CD4-positive, alpha-beta memory T cell (primary cell): Measurements from ENCODE around the gene RARRES2. TPM values are rescaled to one million over a fixed set of nuclear protein-coding genes. Genes with fewer than 3 reads are reported as not detected.
"Not testable (repeated sequence)": the region's sequence is repeated elsewhere in the genome, so short reads cannot be mapped to it uniquely, and the experiment has no call there.

ENCODE experiments used
- CTCF ChIA-PET: fragments of 350-600 bp; sonication (Branson Sonifier 250); formaldehyde crosslinking; loops from one replicate; lab custom pipeline; 2021; ENCODE audit warnings: inconsistent platforms; ENCODE audit not compliant: partially characterized antibody; lab: Charles Lee
- POLR2A ChIA-PET: fragments of 350-600 bp; sonication (Branson Sonifier 250); formaldehyde crosslinking; loops from one replicate; lab custom pipeline; 2021; ENCODE audit not compliant: partially characterized antibody; lab: Charles Lee
- DNase-seq, 5 donors: peaks; one replicate each; pipeline versions ENCODE4 v3.0.0 to v3.0.0-alpha.2; 2020 to 2022; ENCODE audit warnings: mixed read lengths in 1 of 5
- H3K27ac ChIP-seq: one replicate; pipeline ENCODE4 v1.7.0; 2013; ENCODE audit warnings: low read depth, low read length
- H3K27me3 ChIP-seq: 2 replicates; pipeline ENCODE4 v1.7.0; 2013; ENCODE audit warnings: mild to moderate bottlenecking, low read length, moderate library complexity; ENCODE audit not compliant: insufficient read depth
- H3K36me3 ChIP-seq: 2 replicates; pipeline ENCODE4 v1.7.0; 2013; ENCODE audit warnings: mild to moderate bottlenecking, low read length, moderate library complexity; ENCODE audit not compliant: insufficient read depth
- H3K4me1 ChIP-seq: 2 replicates; pipeline ENCODE4 v1.7.0; 2013; ENCODE audit warnings: mild to moderate bottlenecking, low read length, moderate library complexity; ENCODE audit not compliant: insufficient read depth
- H3K4me3 ChIP-seq, 2 donors: one replicate each; pipeline ENCODE4 v1.7.0; 2013; ENCODE audit warnings: low read length in 2 of 2, mild to moderate bottlenecking in 1 of 2
- H3K9me3 ChIP-seq, 2 donors: one replicate each; pipeline ENCODE4 v1.7.0; 2013; ENCODE audit warnings: low read length in 2 of 2, control low read depth in 1 of 2; ENCODE audit not compliant: control insufficient read depth in 1 of 2
- H3K27ac Mint-ChIP-seq, 7 donors: one replicate each; pipeline ENCODE4 v1.8.0; 2020 to 2021; ENCODE audit warnings: mixed read lengths in 7 of 7, mild to moderate bottlenecking in 6 of 7, inconsistent platforms in 3 of 7, moderate library complexity in 3 of 7
- H3K27me3 Mint-ChIP-seq, 2 donors: one replicate each; pipeline ENCODE4 v1.8.0; 2020 to 2021; ENCODE audit warnings: mixed read lengths in 2 of 2
- H3K36me3 Mint-ChIP-seq, 2 donors: one replicate each; pipeline ENCODE4 v1.8.0; 2020 to 2021; ENCODE audit warnings: mixed read lengths in 2 of 2, inconsistent platforms in 1 of 2, mild to moderate bottlenecking in 1 of 2
- H3K4me1 Mint-ChIP-seq, 4 donors: one replicate each; pipeline ENCODE4 v1.8.0; 2020 to 2021; ENCODE audit warnings: mixed read lengths in 4 of 4, mild to moderate bottlenecking in 1 of 4
- H3K4me3 Mint-ChIP-seq, 8 donors: one replicate each; pipeline ENCODE4 v1.8.0; 2020 to 2021; ENCODE audit warnings: mixed read lengths in 8 of 8, mild to moderate bottlenecking in 7 of 8, moderate library complexity in 6 of 8, inconsistent platforms in 3 of 8
- H3K9me3 Mint-ChIP-seq, 8 donors: one replicate each; pipeline ENCODE4 v1.8.0; 2020 to 2021; ENCODE audit warnings: mixed read lengths in 8 of 8, mild to moderate bottlenecking in 5 of 8, inconsistent platforms in 3 of 8, moderate library complexity in 1 of 8
- intact Hi-C: fragments of 100-400 bp; cut with micrococcal nuclease; formaldehyde crosslinking; loops from one replicate; pipeline ENCODE4 v1.15.1; 2023
- polyA plus RNA-seq, 2 donors: library from polyadenylated mRNA; unstranded; fragments of 300-500 nt; fragmentation: Illumina TruSeq; gene quantifications; one replicate each; pipeline ENCODE4 v1.2.3, GENCODE V29; 2021
- total RNA-seq, 2 experiments: library from RNA; stranded (reverse); gene quantifications; one replicate each; pipeline ENCODE4 v1.2.3, GENCODE V29; 2021

RARRES2 gene
- total and polyA plus RNA-seq, 4 experiments from 2014 or later, result not detected

GRCh38 chr7:150296802-150297201 is 44.6 kb downstream of the RARRES2 start:
- H3K4me1 ChIP-seq, H3K9me3 ChIP-seq, H3K36me3 ChIP-seq, H3K27me3 Mint-ChIP-seq, H3K9me3 Mint-ChIP-seq, H3K4me3 Mint-ChIP-seq, H3K4me3 ChIP-seq, CTCF ChIA-PET, intact Hi-C loops, POLR2A ChIA-PET, H3K27ac Mint-ChIP-seq, H3K27ac ChIP-seq, DNase-seq, H3K4me1 Mint-ChIP-seq, H3K36me3 Mint-ChIP-seq, H3K27me3 ChIP-seq: not testable (repeated sequence)

- H3K27ac Mint-ChIP-seq, H3K4me3 ChIP-seq, H3K4me3 Mint-ChIP-seq: not testable (repeated sequence)
Observed at GRCh38 chr7:150295614-150296013, 45.8 kb downstream of the RARRES2 start.

GRCh38 chr7:150295027-150295426 is 46.4 kb downstream of the RARRES2 start:
- H3K9me3 Mint-ChIP-seq, H3K36me3 ChIP-seq, H3K9me3 ChIP-seq, H3K27me3 Mint-ChIP-seq, DNase-seq, H3K27me3 ChIP-seq, CTCF ChIA-PET, POLR2A ChIA-PET, intact Hi-C loops, H3K27ac ChIP-seq, H3K4me3 Mint-ChIP-seq, H3K4me1 Mint-ChIP-seq, H3K36me3 Mint-ChIP-seq, H3K4me1 ChIP-seq, H3K27ac Mint-ChIP-seq, H3K4me3 ChIP-seq: not testable (repeated sequence)

More at GRCh38 chr7:150295614-150296013, 45.8 kb downstream of the RARRES2 start:
- H3K27ac ChIP-seq, CTCF ChIA-PET, DNase-seq, H3K4me1 ChIP-seq, POLR2A ChIA-PET, H3K9me3 ChIP-seq, H3K27me3 Mint-ChIP-seq, H3K27me3 ChIP-seq, H3K36me3 Mint-ChIP-seq, H3K9me3 Mint-ChIP-seq, H3K36me3 ChIP-seq, intact Hi-C loops, H3K4me1 Mint-ChIP-seq: not testable (repeated sequence)

GRCh38 chr7:150290317-150290716 is 51.1 kb downstream of the RARRES2 start:
- CTCF ChIA-PET, H3K4me3 ChIP-seq, H3K36me3 Mint-ChIP-seq, H3K27me3 ChIP-seq, H3K36me3 ChIP-seq, H3K9me3 Mint-ChIP-seq, H3K27ac ChIP-seq, H3K9me3 ChIP-seq, intact Hi-C loops, DNase-seq, H3K4me1 ChIP-seq, H3K27me3 Mint-ChIP-seq, H3K27ac Mint-ChIP-seq, H3K4me3 Mint-ChIP-seq, H3K4me1 Mint-ChIP-seq, POLR2A ChIA-PET: not testable (repeated sequence)

- H3K4me3 ChIP-seq, H3K27ac ChIP-seq, H3K4me1 ChIP-seq, POLR2A ChIA-PET, H3K27ac Mint-ChIP-seq, H3K36me3 Mint-ChIP-seq, DNase-seq, H3K27me3 ChIP-seq, H3K4me1 Mint-ChIP-seq, H3K9me3 Mint-ChIP-seq, H3K36me3 ChIP-seq, H3K9me3 ChIP-seq, H3K4me3 Mint-ChIP-seq, H3K27me3 Mint-ChIP-seq: not testable (repeated sequence)
- intact Hi-C loops, result loop anchor here (5.0 kb wide), 1 partner anchor 698 kb away; no protein-coding TSS in a partner anchor
- CTCF ChIA-PET, result interaction anchor here (1.0 kb wide), 1 partner anchor 133 kb away, joined by 3 read pairs; no protein-coding TSS in a partner anchor
Observed at GRCh38 chr7:150288816-150289215, 52.6 kb downstream of the RARRES2 start.

Other genes starting within 250 kb of the RARRES2 start
- gene LRRC61, start 18.3 kb downstream of the RARRES2 start, total RNA-seq, result 10 to 100 TPM; 11.0 to 12.8 TPM
- gene LRRC61, start 18.3 kb downstream of the RARRES2 start, polyA plus RNA-seq, result 10 to 100 TPM; 14.8 to 16.0 TPM
- 10 to 100 TPM; 13.0 to 17.8 TPM for gene ACTR3C, start 18.1 kb downstream of the RARRES2 start, total RNA-seq
- 1 to 10 TPM; 3.6 to 8.6 TPM for gene ACTR3C, start 18.1 kb downstream of the RARRES2 start, polyA plus RNA-seq
- 10 to 100 TPM; 72.0 to 78.5 TPM for gene REPIN1, start 27.2 kb upstream of the RARRES2 start, total RNA-seq
- 10 to 100 TPM; 29.4 to 62.1 TPM for gene REPIN1, start 27.2 kb upstream of the RARRES2 start, polyA plus RNA-seq
- gene ZNF775, start 37.7 kb upstream of the RARRES2 start, total RNA-seq, result 1 to 10 TPM; 4.3 to 5.5 TPM
- 1 to 10 TPM in 1 of 2 donors, under 1 TPM in 1; 0.67 to 7.6 TPM for gene ZNF775, start 37.7 kb upstream of the RARRES2 start, polyA plus RNA-seq
- gene GIMAP8, start 109.0 kb upstream of the RARRES2 start, total RNA-seq, result 10 to 100 TPM; 59.0 to 62.5 TPM
- 10 to 100 TPM in 1 of 2 donors, 1 to 10 TPM in 1; 9.8 to 39.9 TPM for gene GIMAP8, start 109.0 kb upstream of the RARRES2 start, polyA plus RNA-seq
- gene GIMAP7, start 173.2 kb upstream of the RARRES2 start, total RNA-seq, result 100 to 1,000 TPM; 464 to 476 TPM
- gene GIMAP7, start 173.2 kb upstream of the RARRES2 start, polyA plus RNA-seq, result 1,000 to 10,000 TPM in 1 of 2 donors, 100 to 1,000 TPM in 1; 557 to 1,096 TPM
- 100 to 1,000 TPM; 418 to 448 TPM for gene GIMAP4, start 225.8 kb upstream of the RARRES2 start, total RNA-seq
- 100 to 1,000 TPM; 449 to 613 TPM for gene GIMAP4, start 225.8 kb upstream of the RARRES2 start, polyA plus RNA-seq